ENCODE measurements around the gene ADGRD1. TPM values are rescaled to one million over a fixed set of nuclear protein-coding genes. Genes with fewer than 3 reads are reported as not detected.
"Not testable (repeated sequence)": the region's sequence is repeated elsewhere in the genome, so short reads cannot be mapped to it uniquely, and the experiment has no call there.

The ADGRD1 gene
- polyA plus RNA-seq, 4 donors = 14.9 to 19.3 (median 18.1) TPM

GRCh38 chr12:131066886-131067490 lies 113.3 kb downstream of the ADGRD1 start:
- no peak for DNase-seq (ENCODE audit: low read depth in 4 of 4, low spot score in 3 of 4)

GRCh38 chr12:131067981-131068851 lies 114.5 kb downstream of the ADGRD1 start:
- DNase-seq (ENCODE audit: low read depth in 4 of 4, low spot score in 3 of 4) = peak; percentile 37 to 64 (median 61)

GRCh38 chr12:131068926-131069720 lies 115.4 kb downstream of the ADGRD1 start:
- DNase-seq (ENCODE audit: low read depth in 4 of 4, low spot score in 3 of 4) = not testable (repeated sequence)

- not testable (repeated sequence) for DNase-seq (ENCODE audit: low read depth in 4 of 4, low spot score in 3 of 4)
These were observed 116.4 kb downstream of the ADGRD1 start for GRCh38 chr12:131070136-131070535.

- DNase-seq (ENCODE audit: low read depth in 4 of 4, low spot score in 3 of 4) = not testable (repeated sequence)
These were observed 117.0 kb downstream of the ADGRD1 start for GRCh38 chr12:131070668-131071067.

GRCh38 chr12:131071234-131071820 lies 117.6 kb downstream of the ADGRD1 start:
- not testable (repeated sequence) for DNase-seq (ENCODE audit: low read depth in 4 of 4, low spot score in 3 of 4)

GRCh38 chr12:131071950-131072349 lies 118.2 kb downstream of the ADGRD1 start:
- DNase-seq (ENCODE audit: low read depth in 4 of 4, low spot score in 3 of 4) = not testable (repeated sequence)

GRCh38 chr12:131072451-131073230 lies 118.9 kb downstream of the ADGRD1 start:
- DNase-seq (ENCODE audit: low read depth in 4 of 4, low spot score in 3 of 4) = no peak

GRCh38 chr12:131074221-131075083 lies 120.7 kb downstream of the ADGRD1 start:
- DNase-seq (ENCODE audit: low read depth in 4 of 4, low spot score in 3 of 4) = peak; percentile 28 to 52 (median 39)

GRCh38 chr12:131075194-131075593 lies 121.5 kb downstream of the ADGRD1 start:
- DNase-seq (ENCODE audit: low read depth in 4 of 4, low spot score in 3 of 4) = no peak

- DNase-seq (ENCODE audit: low read depth in 4 of 4, low spot score in 3 of 4) = no peak
These were observed 121.9 kb downstream of the ADGRD1 start for GRCh38 chr12:131075611-131076010.

- DNase-seq (ENCODE audit: low read depth in 4 of 4, low spot score in 3 of 4) = no peak
These were observed 122.6 kb downstream of the ADGRD1 start for GRCh38 chr12:131076296-131076695.

GRCh38 chr12:131076791-131077747 lies 123.4 kb downstream of the ADGRD1 start:
- DNase-seq (ENCODE audit: low read depth in 4 of 4, low spot score in 3 of 4) = no peak

GRCh38 chr12:131077931-131078391 lies 124.3 kb downstream of the ADGRD1 start:
- no peak for DNase-seq (ENCODE audit: low read depth in 4 of 4, low spot score in 3 of 4)

- no peak for DNase-seq (ENCODE audit: low read depth in 4 of 4, low spot score in 3 of 4)
These were observed 128.8 kb downstream of the ADGRD1 start for GRCh38 chr12:131082290-131083194.

GRCh38 chr12:131084341-131085011 lies 130.8 kb downstream of the ADGRD1 start:
- DNase-seq (ENCODE audit: low read depth in 4 of 4, low spot score in 3 of 4) = no peak
